KMS-11 (cell line): ENCODE results near the gene ARHGAP4.

ENCODE experiments used
- H2AFZ ChIP-seq: fragments of 200-600 bp; sonication (generic); 2 replicates; pipeline ENCODE4 v1.6.1; 2016; ENCODE audit warnings: antibody characterized with exemption, mixed run types, low read depth
- H3K27ac ChIP-seq: fragments of 200-600 bp; sonication (generic); 2 replicates; pipeline ENCODE4 v1.6.1; 2016; ENCODE audit warnings: mild to moderate bottlenecking, mixed run types
- H3K27me3 ChIP-seq: fragments of 200-600 bp; sonication (generic); 2 replicates; pipeline ENCODE4 v1.6.1; 2017; ENCODE audit warnings: mild to moderate bottlenecking, low read depth, mixed run types, moderate library complexity; ENCODE audit not compliant: insufficient read depth
- H3K36me3 ChIP-seq: fragments of 200-600 bp; sonication (generic); 2 replicates; pipeline ENCODE4 v1.6.1; 2017; ENCODE audit warnings: mild to moderate bottlenecking, mixed run types; ENCODE audit not compliant: insufficient read depth
- H3K4me1 ChIP-seq: fragments of 200-600 bp; sonication (generic); 2 replicates; pipeline ENCODE4 v1.6.1; 2016; ENCODE audit warnings: mild to moderate bottlenecking, low read depth, mixed run types; ENCODE audit not compliant: poor library complexity, severe bottlenecking
- H3K4me2 ChIP-seq: fragments of 200-600 bp; sonication (generic); 2 replicates; pipeline ENCODE4 v1.7.0; 2016; ENCODE audit warnings: mild to moderate bottlenecking, mixed run types
- H3K4me3 ChIP-seq: fragments of 200-600 bp; sonication (generic); IDR thresholded peaks from 2 replicates; pipeline ENCODE4 v1.6.1; 2017; ENCODE audit warnings: low read depth, low read length, mixed read lengths; ENCODE audit not compliant: insufficient read depth
- H3K79me2 ChIP-seq: fragments of 200-600 bp; sonication (generic); 2 replicates; pipeline ENCODE4 v1.6.1; 2016; ENCODE audit warnings: low read depth, mixed run types; ENCODE audit not compliant: insufficient read depth
- H3K9ac ChIP-seq: fragments of 200-600 bp; sonication (generic); 2 replicates; pipeline ENCODE4 v1.6.1; 2016; ENCODE audit warnings: mild to moderate bottlenecking, mixed run types
- H4K20me1 ChIP-seq: fragments of 200-600 bp; sonication (generic); 2 replicates; pipeline ENCODE4 v1.6.1; 2016; ENCODE audit warnings: mild to moderate bottlenecking, mixed run types; ENCODE audit not compliant: insufficient read depth
- CTCF ChIP-seq: fragments of 200-600 bp; sonication (generic); conservative IDR thresholded peaks from 2 replicates; pipeline ENCODE4 v1.6.1; 2017; ENCODE audit warnings: low read depth, mild to moderate bottlenecking, antibody characterized with exemption, low read length, moderate library complexity, mixed read lengths

The ARHGAP4 gene

GRCh38 chrX:153870288-153870690 is 55.8 kb downstream of the ARHGAP4 start:
- Histone ChIP-seq H3K9ac (no peak overlapping the region), H3K4me3 (no peak overlapping the region), H3K79me2 (no peaks in the 10 kb centered on the region), H3K4me2 (no peak overlapping the region), H3K4me1 (no peaks in the 10 kb centered on the region), H3K27me3 (peaks cover 62% of the 10 kb centered on the region; the same call in 1 of the 2 replicates), H4K20me1 (no peaks in the 10 kb centered on the region), H2AFZ (no peak overlapping the region), H3K27ac (no peak overlapping the region), H3K36me3 (no peaks in the 10 kb centered on the region)
- TF ChIP-seq CTCF, result no peak

GRCh38 chrX:153869473-153870287 is 56.4 kb downstream of the ARHGAP4 start:
- Histone ChIP-seq H3K27me3 (peaks cover 64% of the 10 kb centered on the region; the same call in 1 of the 2 replicates), H3K79me2 (no peaks in the 10 kb centered on the region), H3K9ac (no peak overlapping the region), H3K4me1 (no peaks in the 10 kb centered on the region), H3K4me3 (no peak overlapping the region), H3K36me3 (no peaks in the 10 kb centered on the region), H3K27ac (no peak overlapping the region), H3K4me2 (no peak overlapping the region), H2AFZ (no peak overlapping the region), H4K20me1 (no peaks in the 10 kb centered on the region)
- TF ChIP-seq CTCF, result no peak

GRCh38 chrX:153868576-153869472 is 57.2 kb downstream of the ARHGAP4 start:
- no peak for TF ChIP-seq CTCF
- Histone ChIP-seq H4K20me1 (no peaks in the 10 kb centered on the region), H3K36me3 (no peaks in the 10 kb centered on the region), H3K4me2 (no peak overlapping the region), H3K79me2 (no peaks in the 10 kb centered on the region), H3K4me3 (no peak overlapping the region), H2AFZ (no peak overlapping the region), H3K4me1 (no peaks in the 10 kb centered on the region), H3K27me3 (peaks cover 66% of the 10 kb centered on the region; the same call in 1 of the 2 replicates), H3K27ac (no peak overlapping the region), H3K9ac (no peak overlapping the region)

GRCh38 chrX:153867671-153868070 is 58.4 kb downstream of the ARHGAP4 start:
- H3K4me3 ChIP-seq, result no peak overlapping the region
- no peaks in the 10 kb centered on the region for H3K79me2 ChIP-seq
- no peaks in the 10 kb centered on the region for H3K36me3 ChIP-seq
- peaks cover 75% of the 10 kb centered on the region; the same call in 1 of the 2 replicates for H3K27me3 ChIP-seq
- H3K27ac ChIP-seq, result no peak overlapping the region
- H4K20me1 ChIP-seq, result no peaks in the 10 kb centered on the region
- H3K4me2 ChIP-seq, result no peak overlapping the region
- no peaks in the 10 kb centered on the region for H3K4me1 ChIP-seq
- no peak overlapping the region for H2AFZ ChIP-seq
- H3K9ac ChIP-seq, result no peak overlapping the region
- TF ChIP-seq CTCF, result no peak
